ENCODE data around the gene OTUD5.

Gene OTUD5

DNA sequence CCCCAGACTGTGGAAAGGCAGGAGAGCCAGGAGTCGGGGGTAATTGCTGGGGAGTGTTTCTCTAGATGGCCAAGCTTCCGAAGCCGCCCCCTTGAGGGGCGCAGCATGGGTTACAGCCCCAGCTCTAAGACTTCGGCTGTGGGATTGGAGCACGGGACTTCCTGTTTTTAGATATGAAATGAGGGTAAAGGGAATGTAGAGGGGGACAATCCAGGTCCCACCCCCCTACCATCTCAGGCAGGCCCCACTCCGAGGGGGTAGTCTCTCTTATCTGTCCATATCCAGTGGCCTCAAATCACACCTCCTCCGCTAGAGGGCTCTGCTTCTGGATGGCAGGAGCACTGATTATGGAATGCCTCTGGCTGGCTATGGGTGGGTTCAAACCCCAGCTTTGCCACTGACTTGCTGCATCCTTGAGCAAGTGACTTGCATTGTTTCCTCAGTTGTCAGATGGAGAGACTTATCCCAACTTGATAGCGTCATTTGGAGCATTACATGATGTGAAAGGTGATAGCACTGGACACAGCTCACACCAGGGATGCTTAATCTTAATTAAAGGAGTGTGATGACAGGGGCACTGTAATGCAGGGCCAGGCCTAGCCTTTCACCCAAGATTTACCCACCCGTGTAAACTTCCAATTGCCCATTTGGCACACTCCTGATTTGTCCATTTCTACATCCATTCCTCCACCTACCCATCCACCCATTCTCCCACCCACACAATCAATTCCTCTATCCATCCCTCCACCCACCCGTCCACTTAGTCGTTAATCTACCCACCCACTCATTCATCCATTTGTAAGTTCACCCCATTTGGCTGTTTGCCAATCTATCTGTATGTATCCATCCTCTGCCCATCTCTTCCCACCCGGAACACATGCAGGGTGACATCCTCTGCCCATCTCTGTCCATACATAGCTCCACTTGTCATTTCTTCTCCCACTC lies 15.1 kb upstream of the OTUD5 start:
- TF ChIP-seq, protein P1, sequence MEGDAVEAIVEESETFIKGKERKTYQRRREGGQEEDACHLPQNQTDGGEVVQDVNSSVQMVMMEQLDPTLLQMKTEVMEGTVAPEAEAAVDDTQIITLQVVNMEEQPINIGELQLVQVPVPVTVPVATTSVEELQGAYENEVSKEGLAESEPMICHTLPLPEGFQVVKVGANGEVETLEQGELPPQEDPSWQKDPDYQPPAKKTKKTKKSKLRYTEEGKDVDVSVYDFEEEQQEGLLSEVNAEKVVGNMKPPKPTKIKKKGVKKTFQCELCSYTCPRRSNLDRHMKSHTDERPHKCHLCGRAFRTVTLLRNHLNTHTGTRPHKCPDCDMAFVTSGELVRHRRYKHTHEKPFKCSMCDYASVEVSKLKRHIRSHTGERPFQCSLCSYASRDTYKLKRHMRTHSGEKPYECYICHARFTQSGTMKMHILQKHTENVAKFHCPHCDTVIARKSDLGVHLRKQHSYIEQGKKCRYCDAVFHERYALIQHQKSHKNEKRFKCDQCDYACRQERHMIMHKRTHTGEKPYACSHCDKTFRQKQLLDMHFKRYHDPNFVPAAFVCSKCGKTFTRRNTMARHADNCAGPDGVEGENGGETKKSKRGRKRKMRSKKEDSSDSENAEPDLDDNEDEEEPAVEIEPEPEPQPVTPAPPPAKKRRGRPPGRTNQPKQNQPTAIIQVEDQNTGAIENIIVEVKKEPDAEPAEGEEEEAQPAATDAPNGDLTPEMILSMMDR (conservative IDR thresholded peaks at IDR 0.05), result no peak; the same call in 1 of the 2 replicates
- no peak overlapping the region for H3K27ac ChIP-seq

DNA sequence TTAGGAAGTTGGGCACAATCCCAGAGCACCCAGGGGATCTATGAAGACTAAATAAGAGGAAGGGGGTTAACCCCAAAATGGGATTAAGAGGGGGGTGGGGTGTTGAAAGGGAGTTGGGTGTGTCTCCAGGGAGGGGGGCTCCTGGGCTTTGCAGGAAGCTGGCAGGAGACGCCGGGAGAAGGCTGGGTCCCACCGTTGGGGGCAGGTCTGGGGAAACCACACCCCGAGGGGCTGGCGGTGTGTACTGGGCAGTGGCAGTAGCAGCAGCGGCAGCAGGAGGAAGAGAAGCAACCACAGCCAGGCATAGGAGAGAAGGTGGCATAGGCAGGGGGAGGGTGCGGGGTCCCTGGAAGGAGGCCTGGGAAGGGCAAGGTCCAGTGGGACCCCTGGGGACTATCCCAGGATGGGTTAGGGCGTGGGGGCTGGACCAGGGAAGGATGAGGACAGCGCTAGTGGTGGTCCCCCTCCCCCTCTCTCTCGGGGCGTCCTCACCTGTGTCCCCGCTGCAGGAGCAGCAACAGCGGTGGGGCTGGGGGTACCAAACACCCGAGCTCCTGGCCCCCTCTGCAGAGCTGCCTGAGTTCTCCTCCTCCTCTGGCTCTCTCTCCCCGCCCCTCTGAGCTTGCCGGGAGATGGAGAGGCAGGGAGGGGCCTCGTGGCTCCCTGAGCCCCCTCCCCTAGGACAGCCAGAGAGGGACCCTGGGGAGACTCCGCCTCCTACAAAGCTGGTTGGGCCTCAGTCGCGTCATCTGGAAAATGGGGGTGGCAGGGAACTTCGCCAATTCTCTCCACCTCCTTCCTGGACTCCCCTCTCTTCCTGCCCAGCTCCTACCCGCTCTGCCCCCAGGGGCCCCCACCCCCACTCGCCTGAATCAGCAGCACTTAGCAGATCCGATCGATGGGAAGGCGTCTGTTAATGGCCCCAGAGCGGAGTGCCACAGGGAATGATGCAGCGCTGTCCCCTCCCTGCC lies 14.1 kb upstream of the OTUD5 start, which contains the start of gene KCND1:
TSS of gene KCND1 (minus strand) at position 596 of the 971 bp plus-strand sequence. CDS start 1,573 bp downstream, outside the sequence.
- TF ChIP-seq, protein P1 (conservative IDR thresholded peaks at IDR 0.05), result no peak
- H3K27ac ChIP-seq, result no peak within 1 kb of the TSS

DNA sequence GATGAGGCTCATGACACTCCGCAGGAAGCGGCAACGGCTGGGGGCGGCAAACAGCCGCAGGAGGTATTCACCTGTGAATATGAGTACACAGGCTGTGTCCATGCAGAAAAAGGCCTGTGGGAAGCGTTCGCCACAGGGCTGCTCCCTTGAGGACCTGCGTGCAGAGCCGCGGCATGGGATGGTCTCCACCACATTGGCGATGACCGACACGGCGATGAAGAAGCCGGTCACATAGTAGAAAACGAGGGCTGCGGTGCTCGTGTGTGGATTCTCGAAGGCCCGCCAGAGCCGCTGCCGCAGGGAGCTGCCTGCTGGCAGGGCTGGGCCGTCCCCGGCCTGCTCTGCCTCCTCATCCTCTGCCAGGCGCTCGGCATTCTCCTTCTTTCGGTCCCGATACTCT lies 12.1 kb upstream of the OTUD5 start:
- TF ChIP-seq, protein P1 (conservative IDR thresholded peaks at IDR 0.05), result no peak
- H3K27ac ChIP-seq, result no peak overlapping the region

GRCh38 chrX:48968377-48968776 lies 11.0 kb upstream of the OTUD5 start:
- no peak overlapping the region for H3K27ac ChIP-seq
- TF ChIP-seq, protein P1 (conservative IDR thresholded peaks at IDR 0.05), result no peak

DNA sequence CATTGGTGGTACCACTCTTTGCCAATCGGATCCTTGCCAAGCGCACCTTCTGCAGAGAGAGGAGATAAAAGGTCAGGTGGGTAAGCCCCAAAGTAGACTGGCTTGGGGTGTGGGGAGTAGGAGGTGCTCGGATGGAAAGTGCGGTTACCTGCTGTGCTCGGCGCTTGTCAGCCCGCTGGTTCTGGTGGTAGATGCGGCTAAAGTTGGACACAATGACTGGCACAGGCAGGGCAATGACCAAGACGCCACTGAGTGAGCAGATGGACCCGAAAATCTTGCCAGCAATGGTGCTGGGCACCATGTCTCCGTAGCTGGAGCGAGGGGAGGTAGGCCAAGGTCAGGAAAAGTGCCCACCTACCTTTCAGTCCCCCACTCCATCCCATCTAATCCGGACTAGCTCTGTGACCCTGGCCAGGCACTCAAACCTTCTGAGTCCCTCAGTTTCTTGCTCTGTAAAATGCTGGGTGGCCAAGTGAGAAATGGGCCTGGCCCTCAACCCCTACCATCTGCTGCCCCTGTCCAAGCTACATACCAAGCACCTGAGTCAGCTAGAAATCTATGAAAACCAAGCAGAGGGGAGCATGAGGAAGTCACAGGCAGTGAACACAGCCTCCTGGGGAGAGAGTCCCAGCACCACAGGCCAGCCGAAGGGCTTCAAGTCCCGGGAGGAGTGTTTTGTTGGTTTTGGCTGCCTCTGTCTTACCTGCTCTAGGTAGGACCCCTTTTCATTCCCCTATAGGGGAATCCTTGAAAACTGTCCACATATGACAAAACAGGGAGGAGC lies 9.6 kb upstream of the OTUD5 start:
- TF ChIP-seq, protein P1 (conservative IDR thresholded peaks at IDR 0.05), result no peak
- no peak overlapping the region for H3K27ac ChIP-seq

- TF ChIP-seq, protein P1 (conservative IDR thresholded peaks at IDR 0.05), result no peak
- no peak overlapping the region for H3K27ac ChIP-seq
Measured at GRCh38 chrX:48965959-48966358, 8.6 kb upstream of the OTUD5 start.
